PFSK-1 (cell line): ENCODE measurements around the gene CPA1.

Source experiments
- FOXP2 ChIP-seq: optimal IDR thresholded peaks from 2 replicates; pipeline ENCODE3; 2011; ENCODE audit warnings: borderline replicate concordance, control low read depth, inconsistent platforms; ENCODE audit not compliant: insufficient read depth; ENCODE audit errors: extremely low read length, extremely low read depth
- POLR2AphosphoS5 ChIP-seq: IDR thresholded peaks from 2 replicates; pipeline ENCODE4 v1.6.1; 2012; ENCODE audit warnings: low read depth, mild to moderate bottlenecking, control low read depth, low read length, moderate library complexity
- SIN3A ChIP-seq: IDR thresholded peaks from 2 replicates; pipeline ENCODE4 v1.6.1; 2012; ENCODE audit warnings: mild to moderate bottlenecking, low read length, moderate library complexity, borderline replicate concordance; ENCODE audit not compliant: insufficient read depth
- TAF1 ChIP-seq: IDR thresholded peaks from 2 replicates; pipeline ENCODE4 v1.6.1; 2012; ENCODE audit warnings: low read length, control low read depth, borderline replicate concordance; ENCODE audit not compliant: insufficient read depth
- TF ChIP-seq, protein P1 (sequence below), 2 experiments: IDR thresholded peaks; 2 replicates each; pipeline versions ENCODE4 v1.6.1 to v1.8.0; 2011 to 2012; ENCODE audit warnings: low read depth in 2 of 2, low read length in 2 of 2, control low read depth in 1 of 2, inconsistent platforms in 1 of 2, mild to moderate bottlenecking in 1 of 2, moderate library complexity in 1 of 2; ENCODE audit not compliant: insufficient read depth in 1 of 2

The CPA1 gene

DNA sequence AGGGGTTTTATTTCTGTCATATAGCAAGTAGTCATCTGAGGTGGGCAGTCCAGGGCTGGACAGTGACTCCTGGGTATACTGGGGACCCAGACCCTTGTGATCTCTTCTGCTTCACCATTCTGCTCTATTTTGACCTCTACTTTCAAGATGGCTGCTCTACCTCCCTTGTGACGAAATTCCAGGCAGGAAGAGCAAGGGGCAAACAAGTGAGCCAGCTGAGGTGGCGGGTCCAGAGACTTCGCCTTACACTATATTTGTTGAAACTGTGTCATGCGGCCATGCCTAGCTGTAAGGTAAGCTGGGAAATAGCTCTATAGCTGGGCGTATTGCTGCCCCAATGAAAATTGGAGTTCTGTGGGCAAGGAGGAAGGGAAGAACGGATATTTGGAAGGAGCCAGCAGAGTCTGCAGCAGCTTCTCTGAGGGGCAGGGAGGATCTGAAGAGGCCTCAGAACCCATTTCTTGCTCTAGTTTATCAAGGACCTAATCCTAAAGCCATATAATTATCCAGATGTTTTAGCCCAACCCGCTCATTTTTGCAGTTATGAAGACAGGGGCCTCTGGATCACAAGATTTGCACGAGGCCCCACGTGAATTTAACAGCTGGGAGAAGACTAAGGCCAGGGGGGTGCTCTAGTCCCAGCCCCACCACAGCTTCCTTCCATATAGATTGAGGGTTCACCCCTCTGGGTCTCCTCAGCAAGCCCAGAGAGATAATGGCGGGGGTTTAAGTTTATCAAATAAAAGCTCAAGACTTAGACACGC lies 7.7 kb upstream of the CPA1 start:
- TF ChIP-seq, protein P1, sequence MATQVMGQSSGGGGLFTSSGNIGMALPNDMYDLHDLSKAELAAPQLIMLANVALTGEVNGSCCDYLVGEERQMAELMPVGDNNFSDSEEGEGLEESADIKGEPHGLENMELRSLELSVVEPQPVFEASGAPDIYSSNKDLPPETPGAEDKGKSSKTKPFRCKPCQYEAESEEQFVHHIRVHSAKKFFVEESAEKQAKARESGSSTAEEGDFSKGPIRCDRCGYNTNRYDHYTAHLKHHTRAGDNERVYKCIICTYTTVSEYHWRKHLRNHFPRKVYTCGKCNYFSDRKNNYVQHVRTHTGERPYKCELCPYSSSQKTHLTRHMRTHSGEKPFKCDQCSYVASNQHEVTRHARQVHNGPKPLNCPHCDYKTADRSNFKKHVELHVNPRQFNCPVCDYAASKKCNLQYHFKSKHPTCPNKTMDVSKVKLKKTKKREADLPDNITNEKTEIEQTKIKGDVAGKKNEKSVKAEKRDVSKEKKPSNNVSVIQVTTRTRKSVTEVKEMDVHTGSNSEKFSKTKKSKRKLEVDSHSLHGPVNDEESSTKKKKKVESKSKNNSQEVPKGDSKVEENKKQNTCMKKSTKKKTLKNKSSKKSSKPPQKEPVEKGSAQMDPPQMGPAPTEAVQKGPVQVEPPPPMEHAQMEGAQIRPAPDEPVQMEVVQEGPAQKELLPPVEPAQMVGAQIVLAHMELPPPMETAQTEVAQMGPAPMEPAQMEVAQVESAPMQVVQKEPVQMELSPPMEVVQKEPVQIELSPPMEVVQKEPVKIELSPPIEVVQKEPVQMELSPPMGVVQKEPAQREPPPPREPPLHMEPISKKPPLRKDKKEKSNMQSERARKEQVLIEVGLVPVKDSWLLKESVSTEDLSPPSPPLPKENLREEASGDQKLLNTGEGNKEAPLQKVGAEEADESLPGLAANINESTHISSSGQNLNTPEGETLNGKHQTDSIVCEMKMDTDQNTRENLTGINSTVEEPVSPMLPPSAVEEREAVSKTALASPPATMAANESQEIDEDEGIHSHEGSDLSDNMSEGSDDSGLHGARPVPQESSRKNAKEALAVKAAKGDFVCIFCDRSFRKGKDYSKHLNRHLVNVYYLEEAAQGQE (IDR thresholded peaks at IDR 0.05; ENCODE audit: insufficient read depth in 1 of 2, low read depth in 2 of 2, low read length in 2 of 2) = no peak
- TF ChIP-seq SIN3A (no peak), FOXP2 (no peak), POLR2AphosphoS5 (no peak), TAF1 (no peak)

DNA sequence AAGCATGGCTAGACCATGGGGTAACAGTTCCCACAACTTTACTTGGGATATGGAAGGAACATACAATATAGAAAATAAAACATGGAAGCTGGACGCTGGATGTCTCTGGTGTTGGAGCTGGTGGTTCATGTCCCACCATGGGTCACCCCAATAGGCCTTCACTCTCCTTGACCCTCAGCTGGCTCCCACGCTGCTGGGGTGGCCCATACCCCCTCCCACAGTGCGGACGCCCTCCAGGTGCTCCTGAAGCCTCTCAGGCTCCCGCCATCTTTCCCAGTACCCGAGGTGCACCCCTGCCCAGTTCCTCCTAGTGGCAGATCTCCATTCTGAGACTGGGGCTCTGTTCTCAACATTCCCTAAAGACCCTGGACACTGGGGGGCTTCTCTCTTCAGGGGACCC lies 5.8 kb upstream of the CPA1 start:
- TF ChIP-seq, protein P1 (IDR thresholded peaks at IDR 0.05; ENCODE audit: insufficient read depth in 1 of 2, low read depth in 2 of 2, low read length in 2 of 2) = no peak
- no peak for TF ChIP-seq FOXP2
- no peak for TF ChIP-seq POLR2AphosphoS5
- no peak for TF ChIP-seq TAF1
- no peak for TF ChIP-seq SIN3A

DNA sequence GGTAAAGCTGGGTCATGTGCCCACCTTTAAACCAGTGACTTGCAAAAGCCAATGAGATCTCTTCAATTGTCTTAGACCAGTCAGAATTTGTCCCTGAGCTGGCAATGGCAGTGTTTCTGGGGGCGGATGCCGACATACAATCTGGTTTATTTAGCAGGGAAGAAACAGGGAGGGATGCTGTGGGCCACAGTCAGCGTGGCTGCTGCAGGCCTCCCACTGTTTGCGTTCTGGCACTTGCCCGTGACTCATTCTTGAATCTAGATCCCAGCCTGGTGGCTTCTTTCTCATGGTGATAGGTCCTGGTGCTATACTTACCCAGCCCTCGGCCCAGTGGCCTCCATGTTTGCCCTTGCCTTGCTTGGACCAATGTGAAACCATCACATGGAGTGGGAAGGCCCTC lies 3.1 kb upstream of the CPA1 start:
- TF ChIP-seq FOXP2 (no peak), SIN3A (no peak), POLR2AphosphoS5 (no peak), TAF1 (no peak)
- TF ChIP-seq, protein P1 (IDR thresholded peaks at IDR 0.05; ENCODE audit: insufficient read depth in 1 of 2, low read depth in 2 of 2, low read length in 2 of 2) = no peak

DNA sequence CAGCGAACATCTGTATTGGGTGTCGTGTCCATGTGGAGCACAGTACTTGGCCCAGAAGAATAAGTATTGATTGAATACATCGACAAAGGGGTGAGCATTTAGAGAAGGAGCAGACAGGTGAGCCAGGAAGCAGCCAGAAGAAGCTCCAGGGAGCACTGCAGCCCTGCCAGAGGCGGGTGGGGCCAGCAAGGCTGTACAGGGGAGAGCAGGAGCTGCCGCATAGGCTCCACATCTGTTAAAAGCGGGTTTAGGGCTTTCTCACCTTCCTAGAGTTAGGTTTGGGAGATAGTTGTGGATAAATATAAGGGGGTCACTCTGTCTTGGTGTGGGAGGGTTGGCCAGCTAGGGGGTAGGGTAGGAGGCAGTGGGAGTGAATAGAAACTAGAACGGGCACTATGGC lies 1.3 kb upstream of the CPA1 start:
- TF ChIP-seq, protein P1 (IDR thresholded peaks at IDR 0.05; ENCODE audit: insufficient read depth in 1 of 2, low read depth in 2 of 2, low read length in 2 of 2) = no peak
- TF ChIP-seq POLR2AphosphoS5 (no peak), SIN3A (no peak), FOXP2 (no peak), TAF1 (no peak)

DNA sequence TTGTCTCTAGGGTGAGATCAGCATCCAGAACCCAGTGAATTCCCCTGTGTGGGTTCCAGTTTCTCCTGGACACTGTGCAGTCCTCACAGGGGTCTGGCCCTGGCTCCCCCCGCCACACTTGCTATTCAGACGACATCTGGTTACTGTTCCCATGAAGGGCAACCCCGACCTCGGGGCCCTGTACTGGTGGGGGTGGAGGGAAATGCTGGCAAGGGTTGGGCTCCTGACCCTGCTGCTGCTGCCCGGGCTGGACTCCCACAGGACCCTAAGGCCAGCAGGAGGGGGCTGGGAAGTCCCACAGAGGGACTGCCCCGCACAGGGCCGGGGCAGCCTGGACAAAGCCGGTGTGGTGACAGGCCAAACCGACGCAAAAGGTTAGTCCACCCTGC lies 768 bp upstream of the CPA1 start:
- TF ChIP-seq FOXP2 = no peak
